NCI-H1694 treated with DMSO at 0.1 percent for 48 hours (cell line): ENCODE measurements around the gene ZFP57.

Experiments
- DNase-seq: peaks from one replicate; lab custom pipeline; 2025; lab: John Stamatoyannopoulos, UW

The ZFP57 gene

GRCh38 chr6:29625337-29625930, 55.5 kb downstream of the ZFP57 start:
- DNase-seq, result no peak

- DNase-seq, result no peak
Measured at GRCh38 chr6:29624520-29624961, 56.4 kb downstream of the ZFP57 start.
